ENCODE results near the gene NXPH1.

DNA sequence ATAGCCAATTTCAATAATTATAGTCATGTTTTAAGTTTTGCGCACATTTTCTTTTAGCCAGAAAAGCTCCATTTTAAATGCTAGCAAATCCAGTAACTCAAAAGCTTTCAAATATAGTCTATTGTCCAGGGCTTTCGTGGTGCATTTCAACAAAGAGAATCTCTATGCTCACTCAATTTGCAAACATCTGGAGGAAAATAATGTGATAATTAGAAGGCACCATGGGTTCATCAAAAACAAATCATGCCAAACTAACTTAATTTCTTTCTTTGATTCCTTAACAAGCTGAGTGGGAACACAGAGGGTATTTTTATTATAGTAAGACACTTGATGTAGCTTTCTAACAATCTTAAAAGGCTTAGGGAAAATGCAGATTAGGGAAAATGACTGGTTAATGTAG, 179.8 kb downstream of the NXPH1 start:
- TF ChIP-seq, protein P1, sequence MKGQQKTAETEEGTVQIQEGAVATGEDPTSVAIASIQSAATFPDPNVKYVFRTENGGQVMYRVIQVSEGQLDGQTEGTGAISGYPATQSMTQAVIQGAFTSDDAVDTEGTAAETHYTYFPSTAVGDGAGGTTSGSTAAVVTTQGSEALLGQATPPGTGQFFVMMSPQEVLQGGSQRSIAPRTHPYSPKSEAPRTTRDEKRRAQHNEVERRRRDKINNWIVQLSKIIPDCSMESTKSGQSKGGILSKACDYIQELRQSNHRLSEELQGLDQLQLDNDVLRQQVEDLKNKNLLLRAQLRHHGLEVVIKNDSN (IDR thresholded peaks at IDR 0.05) = no peak
- TF ChIP-seq CEBPB (IDR thresholded peaks at IDR 0.05) = no peak
- TF ChIP-seq RAD21 (IDR thresholded peaks at IDR 0.05; ENCODE audit: low read depth) = no peak
- no peak for TF ChIP-seq MAX (IDR thresholded peaks at IDR 0.05)
- no peak for TF ChIP-seq EP300 (IDR thresholded peaks at IDR 0.05; ENCODE audit: borderline replicate concordance)
- no peak for TF ChIP-seq TEAD4 (IDR thresholded peaks at IDR 0.05)
- no peak for TF ChIP-seq CREB1 (IDR thresholded peaks at IDR 0.05; ENCODE audit: low read depth)
- no peak for TF ChIP-seq TAF1 (IDR thresholded peaks at IDR 0.05; ENCODE audit: low read depth)
- no peak for TF ChIP-seq EGR1 (IDR thresholded peaks at IDR 0.05)
- TF ChIP-seq FOXM1 (IDR thresholded peaks at IDR 0.05; ENCODE audit: borderline replicate concordance, low read depth) = no peak
- TF ChIP-seq YY1 (IDR thresholded peaks at IDR 0.05; ENCODE audit: low read depth) = no peak
